GM12801 (cell line): Measurements from ENCODE around the gene HTR3C.

Source experiments
- CTCF ChIP-seq: IDR thresholded peaks from one replicate; pipeline ENCODE4 v1.5.1; 2011; ENCODE audit warnings: control low read depth; ENCODE audit not compliant: insufficient read length; ENCODE audit errors: extremely low read depth

Gene HTR3C

GRCh38 chr3:184082465-184082864 is 29.6 kb downstream of the HTR3C start:
- no peak for TF ChIP-seq CTCF

- TF ChIP-seq CTCF, result no peak
Measured at GRCh38 chr3:184085389-184085852, 32.6 kb downstream of the HTR3C start.

- TF ChIP-seq CTCF, result no peak
Measured at GRCh38 chr3:184092199-184092598, 39.4 kb downstream of the HTR3C start.

- no peak for TF ChIP-seq CTCF
Measured at GRCh38 chr3:184096811-184097383, 44.0 kb downstream of the HTR3C start, which contains the start of gene HTR3E. TSS of gene HTR3E (plus strand) at chr3:184097064. CDS start at chr3:184097530, 466 bp downstream.

- no peak for TF ChIP-seq CTCF
Measured at GRCh38 chr3:184097556-184097955, 44.7 kb downstream of the HTR3C start.

- TF ChIP-seq CTCF, result no peak
Measured at GRCh38 chr3:184099806-184100686, 47.2 kb downstream of the HTR3C start.
